ENCODE measurements around the gene STRA8. TPM values are rescaled to one million over a fixed set of nuclear protein-coding genes. Genes with fewer than 3 reads are reported as not detected.

Gene STRA8
- total RNA-seq, 5 donors from 2014 or later (not counting 1 experiment from before 2014, with no cell fraction given), result not detected

DNA sequence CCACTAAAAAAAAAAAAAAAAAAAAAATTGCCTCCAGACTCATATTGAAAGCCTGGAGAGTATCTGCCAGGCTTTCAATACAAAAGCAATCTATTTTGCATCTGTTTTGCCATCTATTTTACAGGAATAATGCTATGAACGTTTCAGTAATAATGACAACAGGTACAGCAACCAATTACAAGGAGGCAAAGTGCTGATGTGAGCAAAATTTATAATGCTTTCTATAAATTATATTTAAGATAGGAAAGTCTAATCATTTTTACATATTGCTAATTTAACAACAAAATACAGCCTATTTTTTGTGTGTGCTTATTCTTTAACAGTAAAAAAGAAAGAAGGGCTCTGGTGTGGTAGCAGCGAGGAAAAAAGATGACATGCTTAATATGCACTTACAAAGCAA lies 32.3 kb upstream of the STRA8 start:
- H3K9me3 ChIP-seq, result no peaks in the 10 kb centered on the region
- ChIA-PET POLR2A (interaction anchor here (0.6 to 1.5 kb wide), 2 partner anchors 10 to 483 kb away, joined by 3 to 6 read pairs; partner anchors contain the start of gene WDR91 (in 1 of the 2)), CTCF (no interaction called here)
- Mint-ChIP-seq H3K36me3 (peaks cover 73% of the 10 kb centered on the region), H3K9me3 (no peaks in the 10 kb centered on the region), H3K4me1 (peaks cover 18 to 30% (median 19%) of the 10 kb centered on the region in 3 donors), H3K27ac (no peak overlapping the region), H3K4me3 (no peak overlapping the region), H3K27me3 (no peaks in the 10 kb centered on the region)
- WGBS (ENCODE audit: insufficient coverage), result no CpG with 5 or more reads among the region's 2 CpGs
- no peak overlapping the region for H3K4me3 ChIP-seq (ENCODE audit: control insufficient read depth in 1 of 2, extremely low read depth in 1 of 2, low read length in 1 of 2)
- peaks cover 0 to 3% of the 10 kb centered on the region in 2 experiments for H3K4me1 ChIP-seq (ENCODE audit: control insufficient read depth in 1 of 2, extremely low read depth in 1 of 2, insufficient read depth in 2 of 2, low read length in 2 of 2)
- no peak for ATAC-seq (replicated peaks in 1 of 4)
- DNase-seq, result no peak
- no peaks in the 10 kb centered on the region for H3K27me3 ChIP-seq (replicated peaks in 1 of 2; ENCODE audit: control insufficient read depth in 2 of 2, extremely low read depth in 1 of 2, insufficient read depth in 2 of 2, low read length in 1 of 2)
- peaks cover 17 to 75% of the 10 kb centered on the region in 2 donors for H3K36me3 ChIP-seq (ENCODE audit: control insufficient read depth in 2 of 2, extremely low read depth in 1 of 2, insufficient read depth in 1 of 2, low read length in 1 of 2)
- H3K27ac ChIP-seq (ENCODE audit: low read length), result no peak overlapping the region

DNA sequence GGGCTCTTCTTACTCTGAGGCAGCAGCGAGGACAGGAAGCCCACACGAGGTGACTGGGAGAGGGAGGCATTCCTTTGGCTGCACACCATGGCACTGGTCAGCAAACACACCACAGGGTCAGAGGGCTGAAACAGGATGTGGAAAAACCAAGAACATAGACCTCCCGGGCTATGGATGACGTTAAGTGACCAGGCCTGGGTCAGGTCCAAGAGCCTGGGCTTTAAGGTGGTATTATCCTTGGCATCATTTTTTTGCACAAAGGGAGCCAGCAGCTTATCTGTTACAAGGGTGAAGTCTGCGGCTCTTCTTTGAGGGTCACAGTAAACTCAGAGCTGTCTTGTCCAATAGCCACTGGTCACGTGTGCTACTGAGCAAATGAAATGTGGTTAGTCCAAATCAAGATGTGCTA lies 29.3 kb upstream of the STRA8 start:
- Mint-ChIP-seq H3K36me3 (peaks cover 53% of the 10 kb centered on the region), H3K4me1 (peaks cover 39 to 57% (median 43%) of the 10 kb centered on the region in 3 donors), H3K27ac (no peak overlapping the region), H3K9me3 (no peaks in the 10 kb centered on the region), H3K4me3 (no peak overlapping the region), H3K27me3 (no peaks in the 10 kb centered on the region)
- ChIA-PET CTCF (no interaction called here), POLR2A (interaction anchor here in 1 of 2 donors (0.6 to 0.8 kb wide), 2 partner anchors 25 to 60 kb away, joined by 5 to 13 read pairs; no protein-coding TSS in a partner anchor)
- no peaks in the 10 kb centered on the region for H3K9me3 ChIP-seq
- H3K4me1 ChIP-seq (ENCODE audit: control insufficient read depth in 1 of 2, extremely low read depth in 1 of 2, insufficient read depth in 2 of 2, low read length in 2 of 2), result peaks cover 0 to 15% of the 10 kb centered on the region in 2 experiments
- no peak overlapping the region for H3K4me3 ChIP-seq (ENCODE audit: control insufficient read depth in 1 of 2, extremely low read depth in 1 of 2, low read length in 1 of 2)
- H3K27me3 ChIP-seq (replicated peaks in 1 of 2; ENCODE audit: control insufficient read depth in 2 of 2, extremely low read depth in 1 of 2, insufficient read depth in 2 of 2, low read length in 1 of 2), result no peaks in the 10 kb centered on the region
- ATAC-seq (replicated peaks in 1 of 4) (no peak), DNase-seq (no peak)
- peaks cover 6 to 50% of the 10 kb centered on the region in 2 donors for H3K36me3 ChIP-seq (ENCODE audit: control insufficient read depth in 2 of 2, extremely low read depth in 1 of 2, insufficient read depth in 1 of 2, low read length in 1 of 2)
- H3K27ac ChIP-seq (ENCODE audit: low read length), result no peak overlapping the region
- WGBS (ENCODE audit: insufficient coverage), result 98% methylated on average over 5 of the region's 6 CpGs

- no peak for ATAC-seq (replicated peaks in 1 of 4)
- H3K27me3 Mint-ChIP-seq, result no peaks in the 10 kb centered on the region
- WGBS (ENCODE audit: insufficient coverage), result 76% methylated on average over 3 of the region's 5 CpGs
- H3K27ac ChIP-seq (ENCODE audit: low read length), result no peak overlapping the region
- peaks cover 42 to 62% (median 48%) of the 10 kb centered on the region in 3 donors for H3K4me1 Mint-ChIP-seq
- H3K27ac Mint-ChIP-seq, result no peak overlapping the region
- no peak overlapping the region for H3K4me3 ChIP-seq (ENCODE audit: control insufficient read depth in 1 of 2, extremely low read depth in 1 of 2, low read length in 1 of 2)
- POLR2A ChIA-PET, result interaction anchor here in 1 of 2 donors (0.6 to 0.8 kb wide), 2 partner anchors 26 to 38 kb away, joined by 3 to 5 read pairs; no protein-coding TSS in a partner anchor
- peaks cover 6 to 45% of the 10 kb centered on the region in 2 donors for H3K36me3 ChIP-seq (ENCODE audit: control insufficient read depth in 2 of 2, extremely low read depth in 1 of 2, insufficient read depth in 1 of 2, low read length in 1 of 2)
- CTCF ChIA-PET, result interaction anchor here in 1 of 2 donors (0.6 kb wide), 1 partner anchor 587 kb away, joined by 3 read pairs; no protein-coding TSS in a partner anchor
- peaks cover 0 to 15% of the 10 kb centered on the region in 2 experiments for H3K4me1 ChIP-seq (ENCODE audit: control insufficient read depth in 1 of 2, extremely low read depth in 1 of 2, insufficient read depth in 2 of 2, low read length in 2 of 2)
- no peak for DNase-seq
- no peaks in the 10 kb centered on the region for H3K9me3 Mint-ChIP-seq
- no peaks in the 10 kb centered on the region for H3K9me3 ChIP-seq
- no peaks in the 10 kb centered on the region for H3K27me3 ChIP-seq (replicated peaks in 1 of 2; ENCODE audit: control insufficient read depth in 2 of 2, extremely low read depth in 1 of 2, insufficient read depth in 2 of 2, low read length in 1 of 2)
- peaks cover 48% of the 10 kb centered on the region for H3K36me3 Mint-ChIP-seq
- no peak overlapping the region for H3K4me3 Mint-ChIP-seq
These were observed 28.8 kb upstream of the STRA8 start for GRCh38 chr7:135204876-135205275.

DNA sequence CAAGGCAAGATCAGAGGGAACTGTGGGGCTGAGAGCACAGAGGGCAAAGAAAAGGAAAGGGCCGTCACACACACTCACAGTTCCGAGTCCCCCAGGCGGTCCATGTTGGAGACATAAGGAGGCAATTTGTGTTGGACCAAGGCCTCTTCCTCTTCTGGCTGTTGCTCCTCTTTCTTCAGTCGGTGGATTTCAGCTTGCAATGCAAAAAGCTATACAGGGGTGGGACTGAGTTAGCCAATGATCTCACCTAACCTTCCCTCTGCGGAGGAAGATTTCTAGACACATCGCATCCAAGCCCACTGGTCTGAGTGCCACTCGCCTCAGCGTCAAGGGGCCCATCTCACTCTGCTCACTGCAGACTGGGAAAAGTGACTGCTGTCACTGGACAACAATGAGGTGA lies 27.8 kb upstream of the STRA8 start:
- H3K9me3 ChIP-seq, result no peaks in the 10 kb centered on the region
- no peak overlapping the region for H3K27ac ChIP-seq (ENCODE audit: low read length)
- Mint-ChIP-seq H3K27ac (no peak overlapping the region), H3K27me3 (no peaks in the 10 kb centered on the region), H3K36me3 (peaks cover 40% of the 10 kb centered on the region), H3K4me1 (peaks cover 51 to 67% (median 54%) of the 10 kb centered on the region in 3 donors), H3K9me3 (no peaks in the 10 kb centered on the region), H3K4me3 (no peak overlapping the region)
- H3K36me3 ChIP-seq (ENCODE audit: control insufficient read depth in 2 of 2, extremely low read depth in 1 of 2, insufficient read depth in 1 of 2, low read length in 1 of 2), result peaks cover 6 to 37% of the 10 kb centered on the region in 2 donors
- no peak overlapping the region for H3K4me3 ChIP-seq (ENCODE audit: control insufficient read depth in 1 of 2, extremely low read depth in 1 of 2, low read length in 1 of 2)
- ChIA-PET CTCF (interaction anchor here (0.6 to 0.7 kb wide), 3 partner anchors 74 to 588 kb away, joined by 3 to 4 read pairs (median 3); no protein-coding TSS in a partner anchor), POLR2A (interaction anchor here (0.5 to 0.7 kb wide), 2 partner anchors 45 to 313 kb away, joined by 4 to 5 read pairs; no protein-coding TSS in a partner anchor)
- 97% methylated on average over 6 of the region's 8 CpGs for WGBS (ENCODE audit: insufficient coverage)
- no peak for ATAC-seq (replicated peaks in 1 of 4)
- H3K27me3 ChIP-seq (replicated peaks in 1 of 2; ENCODE audit: control insufficient read depth in 2 of 2, extremely low read depth in 1 of 2, insufficient read depth in 2 of 2, low read length in 1 of 2), result no peaks in the 10 kb centered on the region
- peaks cover 5 to 25% of the 10 kb centered on the region in 2 experiments for H3K4me1 ChIP-seq (ENCODE audit: control insufficient read depth in 1 of 2, extremely low read depth in 1 of 2, insufficient read depth in 2 of 2, low read length in 2 of 2)
- DNase-seq, result no peak

DNA sequence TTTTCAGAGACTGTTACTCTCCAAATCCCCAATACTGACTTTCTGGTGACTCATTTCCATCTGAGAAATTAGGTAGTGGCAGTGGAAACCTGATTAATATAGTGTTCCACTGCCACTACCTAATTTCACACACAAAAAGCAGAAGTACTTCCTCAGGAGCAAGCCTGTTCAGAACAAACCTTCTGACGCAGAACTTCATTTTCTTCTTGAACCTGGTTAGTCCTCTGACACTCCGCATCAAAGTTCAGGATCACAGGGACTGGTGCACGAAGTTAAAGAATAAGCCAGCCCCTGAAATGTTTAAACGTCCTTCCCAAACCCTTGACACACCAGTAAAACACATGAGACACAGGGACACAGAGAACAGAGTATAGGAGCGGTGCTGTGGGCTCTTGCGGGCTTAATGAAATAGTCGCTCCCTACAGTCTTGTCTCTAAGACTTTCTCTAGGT lies 26.7 kb upstream of the STRA8 start:
- H3K27me3 Mint-ChIP-seq, result no peaks in the 10 kb centered on the region
- H3K27ac Mint-ChIP-seq, result no peak overlapping the region
- Histone ChIP-seq H3K36me3 (ENCODE audit: control insufficient read depth in 2 of 2, extremely low read depth in 1 of 2, insufficient read depth in 1 of 2, low read length in 1 of 2) (peaks cover 6 to 31% of the 10 kb centered on the region in 2 donors), H3K4me3 (ENCODE audit: control insufficient read depth in 1 of 2, extremely low read depth in 1 of 2, low read length in 1 of 2) (no peak overlapping the region), H3K27ac (ENCODE audit: low read length) (no peak overlapping the region), H3K27me3 (replicated peaks in 1 of 2; ENCODE audit: control insufficient read depth in 2 of 2, extremely low read depth in 1 of 2, insufficient read depth in 2 of 2, low read length in 1 of 2) (no peaks in the 10 kb centered on the region), H3K4me1 (ENCODE audit: control insufficient read depth in 1 of 2, extremely low read depth in 1 of 2, insufficient read depth in 2 of 2, low read length in 2 of 2) (peaks cover 7 to 30% of the 10 kb centered on the region in 2 experiments), H3K9me3 (no peaks in the 10 kb centered on the region)
- ATAC-seq (replicated peaks in 1 of 4) (no peak), DNase-seq (no peak)
- 87% methylated on average over 4 of the region's 7 CpGs for WGBS (ENCODE audit: insufficient coverage)
- ChIA-PET CTCF (interaction anchor here in 1 of 2 donors (0.6 kb wide), 1 partner anchor 746 kb away, joined by 3 read pairs; no protein-coding TSS in a partner anchor), POLR2A (no interaction called here)
- peaks cover 32% of the 10 kb centered on the region for H3K36me3 Mint-ChIP-seq
- H3K9me3 Mint-ChIP-seq, result no peaks in the 10 kb centered on the region
- H3K4me1 Mint-ChIP-seq, result peaks cover 49 to 64% (median 54%) of the 10 kb centered on the region in 3 donors
- H3K4me3 Mint-ChIP-seq, result no peak overlapping the region

GRCh38 chr7:135207406-135208101 lies 26.1 kb upstream of the STRA8 start:
- no peak overlapping the region for H3K27ac Mint-ChIP-seq
- no peaks in the 10 kb centered on the region for H3K27me3 ChIP-seq (replicated peaks in 1 of 2; ENCODE audit: control insufficient read depth in 2 of 2, extremely low read depth in 1 of 2, insufficient read depth in 2 of 2, low read length in 1 of 2)
- peaks cover 46 to 59% (median 50%) of the 10 kb centered on the region in 3 donors for H3K4me1 Mint-ChIP-seq
- ChIA-PET CTCF (no interaction called here), POLR2A (no interaction called here)
- no peak for DNase-seq
- H3K9me3 ChIP-seq, result no peaks in the 10 kb centered on the region
- no peaks in the 10 kb centered on the region for H3K27me3 Mint-ChIP-seq
- H3K36me3 ChIP-seq (ENCODE audit: control insufficient read depth in 2 of 2, extremely low read depth in 1 of 2, insufficient read depth in 1 of 2, low read length in 1 of 2), result peaks cover 6 to 29% of the 10 kb centered on the region in 2 donors
- H3K36me3 Mint-ChIP-seq, result peaks cover 26% of the 10 kb centered on the region
- no peaks in the 10 kb centered on the region for H3K9me3 Mint-ChIP-seq
- 85% methylated on average over 6 of the region's 8 CpGs for WGBS (ENCODE audit: insufficient coverage)
- H3K4me1 ChIP-seq (ENCODE audit: control insufficient read depth in 1 of 2, extremely low read depth in 1 of 2, insufficient read depth in 2 of 2, low read length in 2 of 2), result peaks cover 8 to 32% of the 10 kb centered on the region in 2 experiments
- ATAC-seq (replicated peaks in 1 of 4), result no peak
- H3K4me3 Mint-ChIP-seq, result no peak overlapping the region
- no peak overlapping the region for H3K4me3 ChIP-seq (ENCODE audit: control insufficient read depth in 1 of 2, extremely low read depth in 1 of 2, low read length in 1 of 2)
- H3K27ac ChIP-seq (ENCODE audit: low read length), result no peak overlapping the region

Data from T-cell (primary cell).